Measurements from ENCODE around the gene MYH7.

MYH7 gene

DNA sequence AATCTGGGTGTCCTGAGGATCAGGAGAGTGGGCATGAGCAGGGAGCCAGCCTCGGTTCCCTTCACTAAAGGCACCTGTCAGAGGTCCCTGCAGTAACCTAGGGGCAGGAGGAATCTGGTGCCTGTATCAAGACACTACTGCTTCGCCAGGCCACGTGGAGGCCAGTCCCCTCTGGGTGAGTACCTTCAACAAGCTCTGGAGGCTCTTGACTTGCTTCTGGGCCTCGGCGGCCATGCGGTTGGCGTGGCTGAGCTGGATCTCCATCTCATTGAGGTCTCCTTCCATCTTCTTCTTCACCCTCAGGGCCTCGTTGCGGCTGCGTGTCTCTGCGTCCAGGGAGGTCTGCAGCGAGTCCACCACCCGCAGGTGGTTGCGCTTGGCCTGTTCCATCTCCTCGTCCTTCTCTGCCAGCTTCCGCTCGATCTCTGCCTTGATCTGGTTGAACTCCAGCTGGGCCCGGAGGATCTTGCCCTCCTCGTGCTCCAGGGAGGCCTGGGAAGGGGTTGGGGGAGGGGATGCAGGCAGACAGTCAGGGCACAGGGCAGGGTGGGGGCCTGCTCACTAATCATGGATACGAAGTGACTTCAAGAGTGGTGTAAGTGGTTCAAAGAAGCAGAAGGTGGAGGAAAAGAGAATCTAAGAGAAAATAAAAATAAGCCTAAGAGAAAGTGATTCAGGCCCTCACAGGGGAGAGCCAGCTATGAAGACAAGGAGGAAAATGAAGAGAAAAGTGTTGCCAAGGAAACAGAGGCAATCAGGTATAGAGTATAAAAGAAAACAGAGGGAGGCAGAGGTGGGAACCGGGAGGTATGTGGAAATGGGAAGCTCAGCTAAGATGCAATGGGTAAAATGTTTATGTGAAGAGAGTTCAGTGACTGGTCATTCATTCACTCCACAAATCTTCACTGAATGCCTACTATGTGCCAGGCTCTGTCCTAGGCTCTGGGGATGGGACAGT, 19.4 kb downstream of the MYH7 start:
- Histone ChIP-seq H3K9ac (ENCODE audit: low read depth in 1 of 2, low read length in 2 of 2) (no peak overlapping the region), H3K4me3 (ENCODE audit: low read depth in 1 of 2, low read length in 2 of 2) (no peak overlapping the region), H3K27me3 (ENCODE audit: control insufficient read depth in 1 of 2, insufficient read depth in 2 of 2, low read length in 2 of 2) (peaks cover 0 to 5% of the 10 kb centered on the region in 2 donors), H3K4me1 (ENCODE audit: control insufficient read depth in 1 of 2, insufficient read depth in 2 of 2, low read length in 2 of 2) (peaks cover 0 to 10% of the 10 kb centered on the region in 2 donors), H3K9me3 (ENCODE audit: control insufficient read depth in 1 of 2, low read length in 2 of 2) (no peaks in the 10 kb centered on the region), H3K36me3 (ENCODE audit: control insufficient read depth in 1 of 2, insufficient read depth in 2 of 2, low read length in 2 of 2) (no peaks in the 10 kb centered on the region), H3K27ac (ENCODE audit: low read depth, low read length) (no peak overlapping the region)

DNA sequence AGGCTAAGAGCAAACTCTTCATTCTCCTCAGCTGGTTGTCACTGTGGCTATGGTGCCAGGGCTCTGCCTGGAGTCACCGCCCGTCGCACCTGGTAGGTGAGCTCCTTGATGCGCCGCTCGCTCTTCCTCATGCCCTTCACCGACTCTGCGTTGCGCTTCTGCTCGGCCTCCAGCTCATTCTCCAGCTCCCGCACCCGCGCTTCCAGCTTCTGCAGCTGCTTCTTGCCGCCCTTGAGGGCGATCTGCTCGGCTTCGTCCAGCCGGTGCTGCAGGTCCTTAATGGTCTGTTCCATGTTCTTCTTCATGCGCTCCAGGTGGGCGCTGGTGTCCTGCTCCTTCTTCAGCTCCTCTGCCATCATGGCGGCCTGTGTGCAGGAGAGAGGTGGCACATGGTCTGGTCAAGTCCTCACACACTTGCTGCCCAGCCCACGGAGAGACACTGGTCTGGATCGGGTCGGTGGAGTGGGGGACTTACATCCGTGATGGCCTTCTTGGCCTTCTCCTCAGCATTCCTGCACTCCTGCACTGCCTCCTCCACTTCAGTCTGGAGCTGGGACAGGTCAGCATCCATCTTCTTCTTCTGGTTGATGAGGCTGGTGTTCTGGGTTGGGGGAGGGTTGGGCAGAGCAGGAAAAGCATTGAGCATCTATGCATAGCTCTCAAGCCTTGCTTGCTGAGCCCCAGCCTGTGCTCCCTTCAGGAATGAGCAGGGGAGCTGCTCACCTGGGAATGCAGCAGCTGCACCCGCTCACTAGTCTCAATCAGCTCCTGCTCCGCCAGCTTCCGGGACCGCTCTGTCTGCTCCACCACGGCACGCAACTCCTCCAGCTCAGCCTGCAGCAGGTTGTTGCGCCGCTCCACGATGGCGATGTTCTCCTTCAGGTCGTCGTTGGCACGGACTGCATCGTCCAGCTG, 20.3 kb downstream of the MYH7 start:
- Histone ChIP-seq H3K27me3 (ENCODE audit: control insufficient read depth in 1 of 2, insufficient read depth in 2 of 2, low read length in 2 of 2) (peaks cover 0 to 5% of the 10 kb centered on the region in 2 donors), H3K27ac (ENCODE audit: low read depth, low read length) (no peak overlapping the region), H3K9ac (ENCODE audit: low read depth in 1 of 2, low read length in 2 of 2) (no peak overlapping the region), H3K36me3 (ENCODE audit: control insufficient read depth in 1 of 2, insufficient read depth in 2 of 2, low read length in 2 of 2) (no peaks in the 10 kb centered on the region), H3K4me1 (ENCODE audit: control insufficient read depth in 1 of 2, insufficient read depth in 2 of 2, low read length in 2 of 2) (peaks cover 0 to 10% of the 10 kb centered on the region in 2 donors), H3K9me3 (ENCODE audit: control insufficient read depth in 1 of 2, low read length in 2 of 2) (no peaks in the 10 kb centered on the region), H3K4me3 (ENCODE audit: low read depth in 1 of 2, low read length in 2 of 2) (no peak overlapping the region)

DNA sequence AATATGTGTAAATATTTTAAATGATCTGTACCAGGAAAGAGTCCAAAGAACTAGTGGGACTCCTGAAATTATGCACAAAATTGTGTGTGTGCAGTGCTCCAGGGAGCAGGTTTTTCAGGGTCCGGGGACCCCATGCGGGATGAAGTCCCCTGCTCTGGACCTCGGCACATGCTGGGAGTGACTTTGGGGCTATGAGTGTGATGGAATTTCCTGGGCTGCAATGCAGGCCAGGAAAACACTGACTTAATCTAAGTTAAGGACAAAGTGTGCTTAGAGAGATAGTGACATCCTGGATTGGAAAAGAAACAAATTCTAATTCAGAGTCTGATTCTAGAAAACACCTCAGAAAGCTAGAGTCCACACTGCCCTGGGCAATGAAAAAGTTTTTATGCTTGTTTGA, 21.2 kb downstream of the MYH7 start:
- Histone ChIP-seq H3K9ac (ENCODE audit: low read depth in 1 of 2, low read length in 2 of 2) (no peak overlapping the region), H3K4me3 (ENCODE audit: low read depth in 1 of 2, low read length in 2 of 2) (no peak overlapping the region), H3K4me1 (ENCODE audit: control insufficient read depth in 1 of 2, insufficient read depth in 2 of 2, low read length in 2 of 2) (peaks cover 0 to 10% of the 10 kb centered on the region in 2 donors), H3K27me3 (ENCODE audit: control insufficient read depth in 1 of 2, insufficient read depth in 2 of 2, low read length in 2 of 2) (peaks cover 0 to 5% of the 10 kb centered on the region in 2 donors), H3K36me3 (ENCODE audit: control insufficient read depth in 1 of 2, insufficient read depth in 2 of 2, low read length in 2 of 2) (no peaks in the 10 kb centered on the region), H3K9me3 (ENCODE audit: control insufficient read depth in 1 of 2, low read length in 2 of 2) (no peaks in the 10 kb centered on the region), H3K27ac (ENCODE audit: low read depth, low read length) (no peak overlapping the region)

DNA sequence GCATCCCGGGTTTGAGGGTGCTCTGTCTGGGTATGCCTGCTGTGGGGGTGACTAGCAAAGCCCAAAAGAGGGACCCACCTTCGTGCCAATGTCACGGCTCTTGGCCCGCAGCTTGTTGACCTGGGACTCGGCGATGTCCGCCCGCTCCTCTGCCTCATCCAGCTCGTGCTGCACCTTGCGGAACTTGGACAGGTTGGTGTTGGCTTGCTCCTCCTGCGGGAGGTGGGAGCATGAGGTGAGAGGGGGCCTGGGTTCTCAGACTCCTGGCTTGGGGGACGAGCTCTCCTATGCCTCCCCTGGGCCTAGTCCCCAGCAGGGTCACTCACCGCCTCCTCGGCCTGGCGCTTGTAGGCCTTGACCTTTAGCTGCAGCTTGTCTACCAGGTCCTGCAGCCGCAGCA, 21.8 kb downstream of the MYH7 start:
- Histone ChIP-seq H3K9ac (ENCODE audit: low read depth in 1 of 2, low read length in 2 of 2) (no peak overlapping the region), H3K36me3 (ENCODE audit: control insufficient read depth in 1 of 2, insufficient read depth in 2 of 2, low read length in 2 of 2) (no peaks in the 10 kb centered on the region), H3K9me3 (ENCODE audit: control insufficient read depth in 1 of 2, low read length in 2 of 2) (no peaks in the 10 kb centered on the region), H3K4me1 (ENCODE audit: control insufficient read depth in 1 of 2, insufficient read depth in 2 of 2, low read length in 2 of 2) (peaks cover 0 to 10% of the 10 kb centered on the region in 2 donors), H3K4me3 (ENCODE audit: low read depth in 1 of 2, low read length in 2 of 2) (no peak overlapping the region), H3K27ac (ENCODE audit: low read depth, low read length) (no peak overlapping the region), H3K27me3 (ENCODE audit: control insufficient read depth in 1 of 2, insufficient read depth in 2 of 2, low read length in 2 of 2) (peaks cover 0 to 5% of the 10 kb centered on the region in 2 donors)

DNA sequence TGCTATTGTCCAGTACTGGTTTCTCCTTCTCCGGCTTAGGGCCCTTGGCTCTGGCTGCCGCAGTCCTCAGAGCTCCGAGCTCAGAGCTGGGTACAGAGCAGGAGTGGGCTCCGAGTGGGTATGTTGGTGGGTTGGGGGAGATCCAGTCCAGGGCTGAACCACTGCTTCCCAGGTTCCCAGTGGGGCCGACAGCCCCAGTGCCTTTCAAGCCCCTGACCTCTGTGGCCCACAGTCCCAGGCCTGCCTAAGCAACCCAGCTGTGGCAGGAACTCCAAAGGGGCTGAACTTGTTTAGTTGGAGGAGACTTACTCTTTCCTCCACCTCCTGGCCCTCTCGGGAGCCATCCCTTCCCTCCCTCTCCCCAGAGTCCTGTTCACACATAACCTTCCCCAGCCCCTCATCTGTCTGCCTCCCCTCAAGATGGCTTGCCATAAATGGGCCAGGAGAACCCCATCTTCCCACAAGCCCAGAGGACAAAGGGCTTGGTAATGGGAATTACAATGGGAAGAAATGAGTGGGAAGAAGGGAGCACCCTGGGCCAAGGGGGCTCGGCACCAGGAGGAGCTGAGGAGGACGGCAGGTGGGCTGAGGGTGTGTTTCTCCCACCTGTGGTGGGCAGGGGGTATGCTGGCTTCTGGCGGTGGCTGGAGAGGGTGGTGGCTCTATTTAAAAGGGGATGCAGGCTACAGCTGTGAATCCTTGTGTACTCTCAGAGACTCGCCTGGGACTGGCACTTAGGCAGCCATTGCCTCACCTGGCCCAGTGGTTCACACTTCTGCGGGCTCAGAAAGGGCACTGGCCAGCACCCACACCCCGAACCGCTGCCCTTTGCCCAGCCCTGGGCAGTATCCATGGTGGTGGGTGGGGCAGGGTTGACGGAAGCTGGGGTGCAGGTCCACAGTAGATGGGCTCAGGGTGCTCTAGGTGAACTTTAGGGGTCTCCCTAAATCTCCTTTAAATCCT, 23.6 kb downstream of the MYH7 start:
- H3K27ac ChIP-seq (ENCODE audit: low read depth, low read length) = no peak overlapping the region
- H3K9me3 ChIP-seq (ENCODE audit: control insufficient read depth in 1 of 2, low read length in 2 of 2) = no peaks in the 10 kb centered on the region
- H3K4me3 ChIP-seq (ENCODE audit: low read depth in 1 of 2, low read length in 2 of 2) = no peak overlapping the region
- H3K9ac ChIP-seq (ENCODE audit: low read depth in 1 of 2, low read length in 2 of 2) = no peak overlapping the region
- peaks cover 0 to 5% of the 10 kb centered on the region in 2 donors for H3K27me3 ChIP-seq (ENCODE audit: control insufficient read depth in 1 of 2, insufficient read depth in 2 of 2, low read length in 2 of 2)
- peaks cover 0 to 10% of the 10 kb centered on the region in 2 donors for H3K4me1 ChIP-seq (ENCODE audit: control insufficient read depth in 1 of 2, insufficient read depth in 2 of 2, low read length in 2 of 2)
- H3K36me3 ChIP-seq (ENCODE audit: control insufficient read depth in 1 of 2, insufficient read depth in 2 of 2, low read length in 2 of 2) = no peaks in the 10 kb centered on the region

DNA sequence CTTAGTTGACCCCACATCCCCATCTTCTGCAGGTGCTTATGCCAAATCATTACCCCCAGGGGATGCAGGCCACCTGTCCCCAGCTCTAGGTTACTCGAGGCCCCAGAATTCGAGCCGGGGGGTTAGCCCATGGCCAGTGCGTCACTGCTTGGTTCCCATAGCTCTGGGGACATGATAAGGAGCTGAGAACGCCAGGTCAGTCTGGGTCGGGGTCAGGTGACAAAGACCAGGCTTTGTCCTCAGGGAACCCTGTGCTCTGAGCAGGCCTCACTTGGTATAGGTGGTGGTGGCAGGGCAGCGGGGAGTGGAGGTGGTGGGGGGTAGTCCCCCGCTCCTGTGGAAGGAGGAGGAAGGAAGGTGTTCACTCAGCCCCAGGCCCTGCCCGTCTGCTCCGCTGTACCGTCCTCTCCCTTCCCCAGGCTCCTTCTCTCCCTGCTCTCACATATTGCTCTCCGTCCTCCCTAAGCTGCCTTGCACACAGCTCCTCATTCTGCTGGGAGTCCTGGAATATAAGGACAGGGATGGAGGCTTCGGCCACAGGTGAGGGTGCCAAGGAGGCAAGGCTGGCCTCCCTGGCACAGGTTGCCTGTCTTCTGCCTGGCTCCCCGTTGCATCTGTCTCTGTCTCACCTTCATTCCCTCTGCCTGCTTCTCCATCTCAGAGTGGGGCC, 25.4 kb downstream of the MYH7 start:
- Histone ChIP-seq H3K9ac (ENCODE audit: low read depth in 1 of 2, low read length in 2 of 2) (no peak overlapping the region), H3K36me3 (ENCODE audit: control insufficient read depth in 1 of 2, insufficient read depth in 2 of 2, low read length in 2 of 2) (no peaks in the 10 kb centered on the region), H3K9me3 (ENCODE audit: control insufficient read depth in 1 of 2, low read length in 2 of 2) (no peaks in the 10 kb centered on the region), H3K27me3 (ENCODE audit: control insufficient read depth in 1 of 2, insufficient read depth in 2 of 2, low read length in 2 of 2) (peaks cover 0 to 5% of the 10 kb centered on the region in 2 donors), H3K27ac (ENCODE audit: low read depth, low read length) (no peak overlapping the region), H3K4me1 (ENCODE audit: control insufficient read depth in 1 of 2, insufficient read depth in 2 of 2, low read length in 2 of 2) (peaks cover 0 to 10% of the 10 kb centered on the region in 2 donors), H3K4me3 (ENCODE audit: low read depth in 1 of 2, low read length in 2 of 2) (no peak overlapping the region)

DNA sequence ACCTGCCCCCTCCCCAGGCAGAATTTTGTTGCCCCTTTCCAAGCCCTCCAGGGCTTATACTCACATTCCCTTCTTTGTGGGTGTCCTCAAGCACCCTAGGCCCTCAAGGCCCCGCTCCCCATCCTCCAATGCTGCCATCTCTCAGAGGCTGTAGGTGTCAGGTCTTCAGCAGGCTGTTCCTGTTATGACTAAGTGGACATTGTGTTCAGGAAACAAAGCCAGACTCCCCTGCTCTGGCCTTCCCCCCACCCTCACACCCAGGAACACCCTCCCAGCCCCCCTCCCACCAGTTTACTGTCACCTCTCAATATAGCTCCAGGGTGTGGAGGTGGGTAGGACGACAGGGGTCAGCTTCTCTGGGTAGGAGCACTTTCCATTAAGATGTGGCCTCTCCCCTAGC, 26.0 kb downstream of the MYH7 start:
- Histone ChIP-seq H3K27ac (ENCODE audit: low read depth, low read length) (no peak overlapping the region), H3K27me3 (ENCODE audit: control insufficient read depth in 1 of 2, insufficient read depth in 2 of 2, low read length in 2 of 2) (peaks cover 0 to 5% of the 10 kb centered on the region in 2 donors)

DNA sequence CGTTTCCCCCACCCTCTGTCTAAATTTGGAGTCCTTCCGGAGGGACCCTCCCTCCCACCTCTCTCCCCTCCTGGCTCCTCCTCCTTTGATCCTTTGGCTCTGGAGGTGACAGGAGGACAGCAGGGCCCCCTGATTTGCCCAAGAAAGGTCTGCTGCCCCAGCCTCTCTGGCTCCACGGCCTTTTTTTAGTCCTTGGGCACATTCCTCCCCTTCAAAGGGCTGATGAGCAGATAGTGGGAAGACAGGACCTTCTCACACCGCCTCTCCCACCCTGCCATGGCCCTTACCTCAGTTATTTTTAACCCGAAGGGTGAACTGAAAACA, 27.2 kb downstream of the MYH7 start:
- Histone ChIP-seq H3K4me3 (ENCODE audit: low read depth in 1 of 2, low read length in 2 of 2) (no peak overlapping the region), H3K27me3 (ENCODE audit: control insufficient read depth in 1 of 2, insufficient read depth in 2 of 2, low read length in 2 of 2) (peaks cover 0 to 7% of the 10 kb centered on the region in 2 donors), H3K27ac (ENCODE audit: low read depth, low read length) (no peak overlapping the region), H3K9ac (ENCODE audit: low read depth in 1 of 2, low read length in 2 of 2) (no peak overlapping the region), H3K4me1 (ENCODE audit: control insufficient read depth in 1 of 2, insufficient read depth in 2 of 2, low read length in 2 of 2) (peaks cover 0 to 10% of the 10 kb centered on the region in 2 donors), H3K36me3 (ENCODE audit: control insufficient read depth in 1 of 2, insufficient read depth in 2 of 2, low read length in 2 of 2) (no peaks in the 10 kb centered on the region), H3K9me3 (ENCODE audit: control insufficient read depth in 1 of 2, low read length in 2 of 2) (no peaks in the 10 kb centered on the region)

More for the DNA sequence above, 26.0 kb downstream of the MYH7 start:
- no peak overlapping the region for H3K4me3 ChIP-seq (ENCODE audit: low read depth in 1 of 2, low read length in 2 of 2)
- H3K9me3 ChIP-seq (ENCODE audit: control insufficient read depth in 1 of 2, low read length in 2 of 2) = no peaks in the 10 kb centered on the region
- peaks cover 0 to 10% of the 10 kb centered on the region in 2 donors for H3K4me1 ChIP-seq (ENCODE audit: control insufficient read depth in 1 of 2, insufficient read depth in 2 of 2, low read length in 2 of 2)
- no peaks in the 10 kb centered on the region for H3K36me3 ChIP-seq (ENCODE audit: control insufficient read depth in 1 of 2, insufficient read depth in 2 of 2, low read length in 2 of 2)
- H3K9ac ChIP-seq (ENCODE audit: low read depth in 1 of 2, low read length in 2 of 2) = no peak overlapping the region

All from duodenal mucosa (tissue), 2 donors.